ENCODE measurements around the gene YBX2. TPM values are rescaled to one million over a fixed set of nuclear protein-coding genes. Genes with fewer than 3 reads are reported as not detected.

YBX2 gene
- total RNA-seq, 2 experiments from 2014 or later: 0.10 to 0.55 TPM

GRCh38 chr17:7242717-7243452, 51.6 kb downstream of the YBX2 start:
- POLR2A ChIA-PET: interaction anchor here (1.1 kb wide), 1 partner anchor 9 kb away, joined by 6 read pairs; the partner anchor contains the start of gene CTDNEP1

GRCh38 chr17:7241783-7242716, 52.4 kb downstream of the YBX2 start, which contains the start of gene GABARAP:
Gene GABARAP (minus strand): TSS chr17:7242449. CDS start chr17:7242330, 119 bp downstream.
- POLR2A ChIA-PET: interaction anchor here (0.6 to 1.1 kb wide), 3 partner anchors 9 to 612 kb away, joined by 3 to 7 read pairs (median 6); partner anchors contain the start of gene CTDNEP1
- CTCF ChIA-PET: interaction anchor here (0.9 to 3.0 kb wide), 5 partner anchors 9 to 54 kb away, joined by 3 to 17 read pairs (median 3); partner anchors contain the start of genes CTDNEP1 and ELP5

More at GRCh38 chr17:7242717-7243452, 51.6 kb downstream of the YBX2 start:
- CTCF ChIA-PET: interaction anchor here (0.9 to 1.3 kb wide), 3 partner anchors 9 to 22 kb away, joined by 3 read pairs; partner anchors contain the start of genes CTDNEP1 and ELP5

GRCh38 chr17:7241090-7241733, 53.2 kb downstream of the YBX2 start:
- POLR2A ChIA-PET: interaction anchor here (0.6 to 1.1 kb wide), 3 partner anchors 20 to 612 kb away, joined by 3 to 7 read pairs (median 6); no protein-coding TSS in a partner anchor
- CTCF ChIA-PET: interaction anchor here (1.3 to 3.0 kb wide), 3 partner anchors 9 to 55 kb away, joined by 3 to 17 read pairs (median 7); partner anchors contain the start of genes CTDNEP1 and ELP5

GRCh38 chr17:7240375-7240774, 54.1 kb downstream of the YBX2 start:
- ChIA-PET POLR2A (interaction anchor here (0.9 kb wide), 1 partner anchor 41 kb away, joined by 4 read pairs; the partner anchor contains the start of gene SLC2A4), CTCF (interaction anchor here (1.3 to 3.0 kb wide), 3 partner anchors 10 to 56 kb away, joined by 3 to 17 read pairs (median 7); partner anchors contain the start of genes CTDNEP1 and ELP5)

- ChIA-PET POLR2A (interaction anchor here (0.9 to 4.2 kb wide), 5 partner anchors 12 to 341 kb away, joined by 3 to 19 read pairs (median 4); partner anchors contain the start of genes ACADVL, CTDNEP1, DLG4 and ELP5), CTCF (interaction anchor here (1.0 to 3.0 kb wide), 4 partner anchors 11 to 57 kb away, joined by 4 to 17 read pairs (median 6); partner anchors contain the start of genes ACADVL, CTDNEP1, DLG4 and ELP5)
Observed at GRCh38 chr17:7239091-7240027, 55.1 kb downstream of the YBX2 start, which contains the start of gene PHF23. Gene PHF23 (minus strand): TSS chr17:7239457. CDS start chr17:7239279, 178 bp downstream.

- CTCF ChIA-PET: interaction anchor here (0.7 to 1.8 kb wide), 2 partner anchors 18 to 25 kb away, joined by 3 to 5 read pairs; no protein-coding TSS in a partner anchor
- POLR2A ChIA-PET: interaction anchor here (0.6 to 4.2 kb wide), 8 partner anchors 10 to 342 kb away, joined by 3 to 19 read pairs (median 3); partner anchors contain the start of genes ACADVL, ACAP1, CTDNEP1 and DLG4
Observed at GRCh38 chr17:7238420-7239090, 55.9 kb downstream of the YBX2 start.

Other genes starting within 250 kb of the YBX2 start
- not detected for gene CLEC10A, start 214.4 kb downstream of the YBX2 start, total RNA-seq
- gene ASGR2, start 179.8 kb downstream of the YBX2 start, total RNA-seq: not detected
- gene ASGR1, start 115.3 kb downstream of the YBX2 start, total RNA-seq: 1 to 10 TPM in 1 of 2 experiments, under 1 TPM in 1; 0.65 to 1.3 TPM
- 1 to 10 TPM; 4.5 to 4.6 TPM for gene DLG4, start 74.8 kb downstream of the YBX2 start, total RNA-seq
- 100 to 1,000 TPM; 254 to 269 TPM for gene ACADVL, start 74.7 kb downstream of the YBX2 start, total RNA-seq
- gene DVL2, start 60.1 kb downstream of the YBX2 start, total RNA-seq: 10 to 100 TPM; 64.4 to 68.9 TPM
- gene PHF23, start 55.2 kb downstream of the YBX2 start, total RNA-seq: 10 to 100 TPM; 40.7 to 43.7 TPM
- gene GABARAP, start 52.2 kb downstream of the YBX2 start, total RNA-seq: 100 to 1,000 TPM; 131 to 135 TPM
- gene CTDNEP1, start 42.9 kb downstream of the YBX2 start, total RNA-seq: 100 to 1,000 TPM; 202 to 207 TPM
- gene ELP5, start 42.4 kb downstream of the YBX2 start, total RNA-seq: 100 to 1,000 TPM; 107 to 110 TPM
- gene CLDN7, start 32.2 kb downstream of the YBX2 start, total RNA-seq: 1 to 10 TPM; 1.2 to 1.5 TPM
- gene SLC2A4, start 12.9 kb downstream of the YBX2 start, total RNA-seq: under 1 TPM; 0.11 to 0.34 TPM
- 1,000 to 10,000 TPM; 1,619 to 1,670 TPM for gene EIF5A, start 13.0 kb upstream of the YBX2 start, total RNA-seq
- gene GPS2, start 20.7 kb upstream of the YBX2 start, total RNA-seq: 10 to 100 TPM; 68.8 to 69.5 TPM
- gene NEURL4, start 34.7 kb upstream of the YBX2 start, total RNA-seq: 10 to 100 TPM; 59.2 to 59.4 TPM
- gene ACAP1, start 41.9 kb upstream of the YBX2 start, total RNA-seq: 100 to 1,000 TPM; 234 to 241 TPM
- gene KCTD11, start 57.5 kb upstream of the YBX2 start, total RNA-seq: 1 to 10 TPM; 6.4 to 7.2 TPM
- not detected for gene TMEM95, start 60.5 kb upstream of the YBX2 start, total RNA-seq
- 1 to 10 TPM; 4.6 to 5.6 TPM for gene TNK1, start 86.5 kb upstream of the YBX2 start, total RNA-seq
- 10 to 100 TPM; 70.8 to 74.4 TPM for gene PLSCR3, start 99.9 kb upstream of the YBX2 start, total RNA-seq
- gene TMEM256, start 109.5 kb upstream of the YBX2 start, total RNA-seq: 10 to 100 TPM; 50.1 to 51.6 TPM
- 1 to 10 TPM; 6.6 to 7.9 TPM for gene NLGN2, start 113.2 kb upstream of the YBX2 start, total RNA-seq
- gene SPEM1, start 125.7 kb upstream of the YBX2 start, total RNA-seq: not detected
- gene SPEM2, start 131.0 kb upstream of the YBX2 start, total RNA-seq: not detected
- gene SPEM3, start 134.2 kb upstream of the YBX2 start, total RNA-seq: not detected
- 10 to 100 TPM; 11.2 to 12.6 TPM for gene TMEM102, start 140.8 kb upstream of the YBX2 start, total RNA-seq
- 1 to 10 TPM; 2.0 to 2.1 TPM for gene FGF11, start 144.9 kb upstream of the YBX2 start, total RNA-seq
- gene CHRNB1, start 150.4 kb upstream of the YBX2 start, total RNA-seq: 1 to 10 TPM; 7.2 to 7.8 TPM
- 10 to 100 TPM; 17.6 to 17.7 TPM for gene ZBTB4, start 185.0 kb upstream of the YBX2 start, total RNA-seq
- not detected for gene SLC35G6, start 186.8 kb upstream of the YBX2 start, total RNA-seq
- gene POLR2A, start 189.7 kb upstream of the YBX2 start, total RNA-seq: 100 to 1,000 TPM; 195 to 198 TPM

All from activated CD8-positive, alpha-beta memory T cell treated with anti-CD3 and anti-CD28 coated beads for 36 hours (primary cell).